Stimulated activated CD8-positive, alpha-beta memory T cell treated with anti-CD3 and anti-CD28 coated beads, Interleukin-4, amount 100 ng/mL, for 4 hours (primary cell): ENCODE data around the gene P2RY14.
"Not testable (repeated sequence)": the region's sequence is repeated elsewhere in the genome, so short reads cannot be mapped to it uniquely, and the experiment has no call there.

ENCODE experiments used
- DNase-seq, 2 donors: peaks; one replicate each; pipeline ENCODE4 v3.0.0-alpha.2; 2020; ENCODE audit warnings: low read depth in 2 of 2, low spot score in 1 of 2

The P2RY14 gene

GRCh38 chr3:151262871-151263525 is 15.3 kb downstream of the P2RY14 start:
- no peak for DNase-seq

- no peak for DNase-seq
Measured at GRCh38 chr3:151259664-151260063, 18.7 kb downstream of the P2RY14 start.

- no peak for DNase-seq
Measured at GRCh38 chr3:151256749-151257148, 21.6 kb downstream of the P2RY14 start.

GRCh38 chr3:151248772-151249337 is 29.5 kb downstream of the P2RY14 start:
- DNase-seq = no peak

GRCh38 chr3:151242006-151242405 is 36.3 kb downstream of the P2RY14 start:
- DNase-seq = not testable (repeated sequence)

GRCh38 chr3:151236736-151237135 is 41.6 kb downstream of the P2RY14 start:
- no peak for DNase-seq

GRCh38 chr3:151236316-151236715 is 42.0 kb downstream of the P2RY14 start:
- DNase-seq = no peak

GRCh38 chr3:151234825-151235224 is 43.5 kb downstream of the P2RY14 start:
- no peak for DNase-seq

- DNase-seq = no peak
Measured at GRCh38 chr3:151232991-151233390, 45.4 kb downstream of the P2RY14 start.

GRCh38 chr3:151232403-151232802 is 45.9 kb downstream of the P2RY14 start:
- DNase-seq = not testable (repeated sequence)

- no peak for DNase-seq
Measured at GRCh38 chr3:151230646-151231045, 47.7 kb downstream of the P2RY14 start.

GRCh38 chr3:151228666-151229040 is 49.7 kb downstream of the P2RY14 start:
- DNase-seq = no peak

- DNase-seq = peak; percentile 55 to 66
Measured at GRCh38 chr3:151227807-151228665, 50.3 kb downstream of the P2RY14 start.

GRCh38 chr3:151227266-151227806 is 51.0 kb downstream of the P2RY14 start:
- DNase-seq = no peak

- no peak for DNase-seq
Measured at GRCh38 chr3:151226825-151227224, 51.5 kb downstream of the P2RY14 start.

GRCh38 chr3:151226088-151226563 is 52.2 kb downstream of the P2RY14 start:
- DNase-seq = no peak

GRCh38 chr3:151225040-151225975 is 53.0 kb downstream of the P2RY14 start:
- no peak for DNase-seq

GRCh38 chr3:151224268-151224866 is 54.0 kb downstream of the P2RY14 start:
- no peak for DNase-seq

GRCh38 chr3:151219056-151219455 is 59.3 kb downstream of the P2RY14 start:
- DNase-seq = no peak

GRCh38 chr3:151218136-151218535 is 60.2 kb downstream of the P2RY14 start:
- DNase-seq = no peak
